Astrocyte of the spinal cord (primary cell): ENCODE data around the gene SCNN1G.

Experiments used
- DNase-seq: peaks from one replicate; pipeline ENCODE4 v3.0.0; 2011; ENCODE audit warnings: low read depth, low spot score
- H3K4me3 ChIP-seq: 2 replicates; pipeline ENCODE4 v1.5.1; 2011; ENCODE audit warnings: low read depth, mild to moderate bottlenecking, low read length, moderate library complexity
- CTCF ChIP-seq: IDR thresholded peaks from 2 replicates; pipeline ENCODE4 v1.5.1; 2012; ENCODE audit warnings: low read depth, mild to moderate bottlenecking, low read length, inconsistent platforms
- in situ Hi-C: cut with HindIII; loops from 2 replicates; pipeline ENCODE4 v1.10.0; 2017; ENCODE audit warnings: low sequenced_read_pairs

The SCNN1G gene

DNA sequence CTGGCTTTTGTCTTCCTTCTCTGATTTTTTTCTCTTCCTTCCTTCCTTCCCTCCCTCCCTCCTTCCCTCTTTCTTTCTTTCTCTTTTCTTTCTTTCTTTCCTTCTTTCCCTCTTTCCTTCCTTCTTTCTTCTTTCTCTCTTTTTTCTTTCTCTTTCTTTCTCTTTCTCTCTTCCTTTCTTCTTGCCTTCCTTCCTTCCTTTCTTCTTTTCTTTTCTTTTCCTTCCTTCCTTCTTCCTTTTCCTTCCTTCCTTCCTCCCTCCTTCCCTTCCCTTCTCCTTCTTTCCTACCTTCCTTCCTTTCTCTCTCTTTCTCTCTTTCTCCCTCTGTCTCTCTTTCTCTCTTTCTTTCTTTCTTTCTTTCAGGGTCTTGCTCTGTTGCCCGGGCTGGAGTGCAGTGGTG is 54.4 kb downstream of the SCNN1G start:
- no peak for TF ChIP-seq CTCF
- H3K4me3 ChIP-seq = no peak overlapping the region
- DNase-seq = no peak
- in situ Hi-C loops = no loop called here

DNA sequence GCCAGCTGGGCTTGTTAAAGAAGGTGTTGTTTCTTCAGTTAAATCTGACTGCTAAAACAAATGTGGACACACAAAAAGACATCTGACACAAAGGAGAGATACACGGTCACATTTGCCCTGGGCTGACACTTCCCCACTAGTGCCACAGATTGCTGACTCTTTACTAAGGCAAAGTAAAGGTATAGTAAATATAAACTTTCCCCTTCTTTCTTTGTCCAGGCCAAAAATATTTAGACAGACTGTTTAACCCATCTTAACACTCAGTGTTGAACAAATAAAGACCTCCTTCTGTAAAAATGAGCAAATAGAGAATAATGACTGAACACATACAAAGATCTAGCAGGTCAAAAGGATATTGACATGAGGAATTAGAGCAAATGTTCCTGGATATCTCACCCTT is 58.4 kb downstream of the SCNN1G start:
- TF ChIP-seq CTCF = no peak
- no peak overlapping the region for H3K4me3 ChIP-seq
- DNase-seq = no peak
- in situ Hi-C loops = no loop called here

DNA sequence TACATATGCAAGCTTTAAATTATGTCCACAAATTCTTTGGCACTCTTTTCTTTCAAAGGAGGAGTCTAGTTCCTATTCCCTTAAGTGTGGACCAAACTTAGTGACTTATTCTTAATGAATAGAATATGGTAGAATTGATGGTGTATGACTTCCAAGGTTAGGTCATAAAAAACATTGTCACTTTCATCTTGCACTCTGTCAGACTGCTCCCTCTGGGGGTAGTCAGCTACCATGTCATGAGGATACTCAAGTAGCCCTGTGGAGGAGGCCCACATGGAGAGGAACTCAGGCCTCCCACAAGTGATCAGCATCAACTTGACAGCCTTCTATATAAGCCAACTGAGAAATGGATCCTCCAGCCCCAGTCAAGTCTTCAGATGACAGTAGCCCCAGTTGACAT is 61.6 kb downstream of the SCNN1G start:
- TF ChIP-seq CTCF = no peak
- H3K4me3 ChIP-seq = no peak overlapping the region
- no peak for DNase-seq
- in situ Hi-C loops = no loop called here

DNA sequence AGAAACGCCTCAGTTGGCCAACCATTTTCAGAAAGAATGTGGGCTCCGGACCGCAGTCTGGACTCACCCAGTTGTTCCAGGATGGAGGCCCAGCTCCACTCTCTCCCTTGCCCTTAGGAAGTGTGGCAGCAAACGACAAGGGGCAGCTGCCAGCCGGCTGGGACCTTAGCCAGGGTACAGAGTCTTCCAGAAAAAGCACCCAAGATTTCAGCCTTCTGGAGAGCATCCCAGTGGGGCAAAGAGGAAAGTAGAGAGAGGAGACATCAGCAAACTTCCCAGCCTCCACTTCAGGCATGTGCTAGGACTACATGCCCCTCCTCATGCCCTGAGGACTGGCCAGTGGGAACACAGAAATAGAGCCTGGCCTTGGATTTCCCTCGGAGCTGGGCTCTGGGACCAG is 62.7 kb downstream of the SCNN1G start:
- DNase-seq = no peak
- in situ Hi-C loops = no loop called here
- H3K4me3 ChIP-seq = no peak overlapping the region
- TF ChIP-seq CTCF = no peak

GRCh38 chr16:23248261-23249194 is 66.0 kb downstream of the SCNN1G start:
- no peak overlapping the region for H3K4me3 ChIP-seq
- DNase-seq = no peak
- in situ Hi-C loops = no loop called here
- TF ChIP-seq CTCF = no peak

GRCh38 chr16:23249830-23250229 is 67.3 kb downstream of the SCNN1G start:
- in situ Hi-C loops = no loop called here
- H3K4me3 ChIP-seq = no peak overlapping the region
- no peak for DNase-seq
- TF ChIP-seq CTCF = no peak
